Activated CD8-positive, alpha-beta memory T cell treated with anti-CD3 and anti-CD28 coated beads, Interleukin-2, amount 50 U/mL, for 24 hours (primary cell): ENCODE results near the gene UBQLN1.
A peak's percentile ranks its signal among the peaks of the same experiment; 100 is the strongest.

Experiments
- DNase-seq: peaks from one replicate; pipeline ENCODE4 v3.0.0-alpha.2; 2020; ENCODE audit errors: extremely low read depth

UBQLN1 gene

GRCh38 chr9:83691492-83691891, 16.3 kb downstream of the UBQLN1 start:
- DNase-seq, result no peak

DNA sequence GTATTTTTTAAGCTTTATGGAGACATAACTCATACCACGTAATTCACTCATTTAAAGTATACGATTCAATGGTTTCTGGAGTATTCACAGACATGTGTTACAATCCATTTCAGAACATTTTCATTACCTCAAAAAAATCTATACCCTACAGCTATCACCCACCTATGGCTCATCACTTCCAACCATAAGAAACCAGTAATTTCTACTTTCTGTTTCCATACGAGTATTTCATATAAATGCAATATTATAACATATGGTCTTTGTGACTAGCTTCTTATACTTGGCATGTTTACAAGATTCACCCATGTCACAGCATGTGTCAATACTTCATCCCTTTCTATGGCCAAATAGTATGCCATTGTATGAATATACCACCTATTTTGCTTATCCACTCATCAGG, 18.8 kb downstream of the UBQLN1 start:
- no peak for DNase-seq

- DNase-seq, result no peak
These were observed 26.3 kb downstream of the UBQLN1 start for GRCh38 chr9:83681490-83681889.

DNA sequence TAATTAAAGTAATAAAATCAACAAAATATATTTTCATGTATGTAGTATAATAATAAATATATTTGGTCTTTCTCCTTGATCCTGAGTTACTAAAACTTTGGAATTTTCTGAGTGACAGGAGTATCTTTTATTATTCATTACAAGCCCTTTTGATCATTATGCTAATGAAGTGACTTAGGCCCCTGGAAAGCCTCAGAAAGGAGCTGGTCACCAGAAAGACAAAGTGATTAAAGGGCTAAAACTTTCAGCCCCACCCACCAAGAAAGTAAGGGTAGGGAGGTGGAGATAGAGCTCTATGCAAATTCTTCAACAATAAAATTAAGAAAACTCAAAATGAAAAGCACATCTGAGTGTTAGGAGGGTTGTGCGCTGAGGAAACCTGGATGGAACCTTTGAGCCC, 27.5 kb downstream of the UBQLN1 start:
- DNase-seq, result no peak

DNA sequence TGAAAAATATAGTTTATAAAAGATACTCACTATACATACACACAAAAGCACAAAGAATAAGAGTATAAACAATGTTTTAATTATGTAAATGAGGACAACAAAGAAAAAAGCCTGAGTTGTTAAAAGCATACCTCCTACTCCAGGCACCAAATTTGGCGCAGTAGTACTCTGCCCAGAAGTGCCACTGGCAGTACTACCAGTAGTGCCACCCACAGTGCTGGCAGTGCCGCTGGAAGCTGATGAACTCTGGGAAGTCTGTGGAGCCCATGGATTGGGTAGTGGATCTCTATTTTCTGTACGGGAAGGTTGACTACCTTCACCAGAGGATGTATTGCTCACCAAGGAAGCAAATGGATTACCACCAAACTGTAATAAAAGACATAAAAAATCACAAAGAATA, 30.2 kb downstream of the UBQLN1 start:
- no peak for DNase-seq

GRCh38 chr9:83675466-83675865, 32.3 kb downstream of the UBQLN1 start:
- DNase-seq, result no peak

GRCh38 chr9:83671451-83671850, 36.3 kb downstream of the UBQLN1 start:
- DNase-seq, result no peak

GRCh38 chr9:83670381-83670780, 37.4 kb downstream of the UBQLN1 start:
- no peak for DNase-seq

- no peak for DNase-seq
These were observed 38.7 kb downstream of the UBQLN1 start for GRCh38 chr9:83669067-83669466.

DNA sequence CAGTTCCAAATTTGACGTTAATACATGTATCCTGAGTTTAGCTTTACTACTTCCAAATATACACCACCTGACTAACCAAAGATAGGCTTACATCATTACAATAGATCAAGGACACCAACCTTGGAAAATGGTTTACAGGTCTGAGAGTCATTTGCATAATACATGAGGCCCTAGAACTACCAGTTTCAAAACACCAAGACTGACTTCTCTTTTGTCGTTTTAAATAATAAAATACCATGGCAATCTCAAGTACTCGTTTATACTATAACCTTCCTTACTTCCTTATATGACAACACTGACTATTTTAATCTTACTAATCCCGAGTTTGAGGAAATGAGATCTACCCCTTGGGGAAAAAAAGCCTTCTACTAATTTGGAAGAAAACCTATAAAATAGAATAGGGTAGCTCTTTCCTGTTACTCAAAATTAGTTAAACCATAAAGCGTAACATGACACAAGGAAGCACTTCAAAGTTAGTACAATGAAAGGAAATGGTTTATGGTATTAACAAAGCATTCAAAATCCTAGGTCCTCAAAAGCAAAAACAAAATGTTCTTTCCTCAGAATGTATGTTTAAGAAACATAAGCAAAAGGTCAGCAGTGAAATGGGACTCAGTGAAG, 42.1 kb downstream of the UBQLN1 start:
- no peak for DNase-seq

DNA sequence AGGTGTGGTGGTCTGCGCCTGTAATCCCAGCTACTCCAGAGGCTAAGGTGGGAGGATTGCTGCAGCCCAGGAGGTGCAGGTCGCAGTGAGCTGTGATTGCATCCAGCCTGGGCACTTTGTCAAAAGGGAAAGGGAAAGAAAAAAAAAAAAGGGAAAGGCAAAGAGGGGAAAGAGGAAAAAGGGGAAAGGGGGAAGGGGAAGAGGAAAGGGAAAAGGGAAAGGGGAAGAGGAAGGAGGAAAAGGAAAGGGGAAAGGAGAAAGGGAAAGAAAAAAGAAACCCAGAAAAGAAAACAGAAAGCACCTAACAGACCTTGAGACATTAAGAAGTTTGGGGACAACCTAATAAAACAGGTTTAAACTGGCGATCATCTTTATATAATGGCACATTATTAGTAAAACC, 44.8 kb downstream of the UBQLN1 start:
- DNase-seq, result no peak

- DNase-seq, result no peak
These were observed 50.8 kb downstream of the UBQLN1 start for GRCh38 chr9:83656952-83657351.

- no peak for DNase-seq
These were observed 51.6 kb downstream of the UBQLN1 start for GRCh38 chr9:83656032-83656680.

- no peak for DNase-seq
These were observed 52.3 kb downstream of the UBQLN1 start for GRCh38 chr9:83655433-83655832.

DNA sequence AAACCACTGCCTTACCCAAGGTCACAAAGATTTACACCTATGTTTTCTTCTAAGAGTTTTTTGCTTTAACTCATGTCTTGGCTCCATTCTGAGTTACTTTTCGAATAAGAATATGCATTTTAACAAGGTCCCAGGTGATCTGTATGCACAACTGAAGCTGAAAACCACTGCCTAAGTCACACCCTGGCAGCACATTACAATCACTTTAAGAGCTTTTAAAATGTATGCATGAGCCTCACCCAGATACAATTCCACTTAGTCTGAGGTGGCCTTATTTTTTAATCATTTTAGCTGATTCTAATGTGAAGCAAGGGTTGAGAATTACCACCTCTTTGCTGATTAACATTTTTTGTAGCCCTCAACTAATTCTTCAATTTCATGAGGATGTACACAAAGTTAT, 55.3 kb downstream of the UBQLN1 start:
- no peak for DNase-seq

GRCh38 chr9:83651558-83651957, 56.2 kb downstream of the UBQLN1 start:
- no peak for DNase-seq

GRCh38 chr9:83649515-83649914, 58.2 kb downstream of the UBQLN1 start:
- DNase-seq, result no peak

DNA sequence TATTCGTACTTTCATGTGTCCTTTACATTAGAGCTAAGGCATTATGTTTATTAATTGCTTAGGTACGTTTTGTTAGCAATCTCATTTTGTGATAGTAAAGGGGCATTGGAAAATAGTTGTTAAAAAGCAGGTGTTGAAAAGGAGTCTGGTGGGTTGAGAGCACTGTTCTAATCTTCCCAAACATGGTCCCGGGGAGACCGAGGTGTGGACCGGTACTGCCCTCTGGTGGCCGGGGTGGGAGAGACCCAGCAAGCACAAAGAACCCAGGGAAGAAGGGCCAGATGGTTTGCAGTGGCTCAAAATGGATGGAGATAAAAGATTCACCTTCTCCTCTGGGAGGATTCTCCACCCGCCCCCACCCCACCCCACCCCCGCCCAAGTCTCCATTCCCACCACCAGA, 58.7 kb downstream of the UBQLN1 start:
- DNase-seq, result peak; percentile 27

DNA sequence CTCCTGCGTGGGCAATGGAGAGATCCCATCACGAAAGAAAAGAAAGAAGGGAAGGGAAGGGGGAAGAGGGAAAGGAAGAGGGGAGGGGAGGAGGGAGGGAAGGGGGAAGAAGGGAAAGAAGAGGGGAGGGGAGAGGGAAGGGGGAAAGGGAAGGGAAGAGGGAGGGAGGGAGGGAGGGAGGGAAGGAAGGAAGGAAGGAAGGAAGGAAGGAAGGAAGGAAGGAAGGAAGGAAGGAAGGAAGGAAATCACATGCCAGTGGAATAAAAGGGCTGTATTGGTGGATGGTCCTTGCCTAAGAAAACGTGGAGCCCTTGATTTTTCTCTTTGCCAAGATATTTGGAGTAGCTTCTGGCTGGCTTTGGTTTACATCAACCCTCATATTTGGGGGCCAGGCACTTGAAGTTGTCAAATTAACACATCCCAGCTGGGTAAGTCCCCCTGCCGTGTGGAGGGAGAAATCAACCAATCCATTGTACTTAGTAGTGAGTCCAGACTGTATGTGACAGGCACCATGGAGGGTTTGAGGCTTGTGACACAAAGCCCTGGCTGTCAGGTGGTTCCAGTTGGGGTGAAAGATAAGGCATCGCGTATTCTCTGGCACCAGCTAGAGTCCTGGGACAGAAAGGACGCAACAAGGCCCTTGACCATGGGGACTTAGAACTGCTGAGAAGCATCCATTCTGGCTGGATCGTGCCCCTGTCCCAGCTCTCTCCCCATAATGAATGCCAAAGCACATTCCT, 61.1 kb downstream of the UBQLN1 start:
- DNase-seq, result no peak

GRCh38 chr9:83642793-83643192, 65.0 kb downstream of the UBQLN1 start:
- DNase-seq, result no peak

DNA sequence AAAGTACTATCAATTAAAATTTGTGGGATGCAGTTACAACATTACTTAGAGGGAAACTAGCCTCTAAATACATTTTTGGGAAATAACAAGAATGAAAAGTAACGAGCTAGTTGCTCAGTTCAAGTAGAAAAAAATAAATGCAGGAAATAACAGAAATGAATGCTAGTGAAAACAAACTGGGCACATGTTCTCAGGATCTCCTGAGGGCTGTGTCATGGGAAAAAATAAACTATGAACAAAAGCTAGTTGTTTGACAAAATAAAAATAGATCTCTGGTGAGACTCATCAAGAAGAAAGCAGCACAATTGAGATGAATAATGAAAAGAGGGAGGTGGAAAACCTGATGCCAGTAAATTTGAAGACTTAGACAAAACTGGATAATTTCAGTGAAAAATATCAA, 68.5 kb downstream of the UBQLN1 start:
- DNase-seq, result no peak

DNA sequence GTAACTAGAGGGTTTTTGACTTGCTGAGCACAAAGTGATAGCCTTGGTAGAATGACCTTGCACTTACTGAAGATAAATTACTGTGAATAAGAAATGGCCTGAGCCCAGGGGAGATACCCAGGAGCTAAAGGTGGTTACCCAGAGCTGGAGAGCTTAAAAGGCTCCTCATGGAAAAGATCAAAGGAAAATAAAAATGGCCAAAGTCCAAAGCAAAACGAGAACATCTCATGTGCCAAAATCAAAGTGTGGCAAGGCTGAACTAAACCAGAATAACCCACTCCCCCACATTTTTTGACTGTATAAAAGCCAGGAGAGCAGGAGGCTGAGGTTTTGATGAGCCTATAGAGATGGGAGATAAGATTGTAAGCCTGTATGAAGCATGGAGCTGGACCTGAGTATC, 70.4 kb downstream of the UBQLN1 start:
- DNase-seq, result no peak

GRCh38 chr9:83636813-83637212, 70.9 kb downstream of the UBQLN1 start:
- no peak for DNase-seq
